SK-N-MC (cell line): ENCODE results near the gene ILKAP.

ENCODE experiments used
- DNase-seq: peaks from one replicate; pipeline ENCODE4 v3.0.0-alpha.2; 2011; ENCODE audit warnings: low read depth, low spot score
- H3K27ac ChIP-seq: fragments of 200-600 bp; sonication (generic); 2 replicates; pipeline ENCODE4 v1.5.1; 2016; ENCODE audit warnings: mixed run types
- H3K36me3 ChIP-seq: fragments of 200-600 bp; sonication (generic); 2 replicates; pipeline ENCODE4 v1.6.1; 2017; ENCODE audit warnings: antibody characterized with exemption, low read length, mixed read lengths; ENCODE audit not compliant: insufficient read depth
- H3K4me3 ChIP-seq: fragments of 200-600 bp; sonication (generic); 2 replicates; pipeline ENCODE4 v1.5.1; 2016
- H3K9ac ChIP-seq: fragments of 200-600 bp; sonication (generic); 2 replicates; pipeline ENCODE4 v1.8.0; 2017; ENCODE audit warnings: mixed run types, mixed read lengths; ENCODE audit not compliant: insufficient read length
- H3K9me3 ChIP-seq: fragments of 200-600 bp; sonication (generic); 2 replicates; pipeline ENCODE4 v1.6.1; 2017; ENCODE audit warnings: low read depth, mild to moderate bottlenecking, antibody characterized with exemption, low read length, moderate library complexity, mixed read lengths
- EZH2 ChIP-seq: fragments of 200-600 bp; sonication (generic); IDR thresholded peaks from one replicate; pipeline ENCODE4 v1.6.1; 2017; ENCODE audit warnings: antibody characterized with exemption
- FOXP2 ChIP-seq: optimal IDR thresholded peaks from 2 replicates; pipeline ENCODE3; 2011; ENCODE audit warnings: mild to moderate bottlenecking, moderate library complexity; ENCODE audit not compliant: insufficient read depth; ENCODE audit errors: extremely low read length, control extremely low read depth
- POLR2AphosphoS5 ChIP-seq: IDR thresholded peaks from 2 replicates; pipeline ENCODE4 v1.6.1; 2012; ENCODE audit warnings: mild to moderate bottlenecking, low read depth, low read length, borderline replicate concordance

Gene ILKAP

GRCh38 chr2:238230699-238231098 is 27.2 kb upstream of the ILKAP start:
- H3K4me3 ChIP-seq = no peak overlapping the region
- H3K9me3 ChIP-seq = no peaks in the 10 kb centered on the region
- TF ChIP-seq EZH2 (no peak), POLR2AphosphoS5 (no peak), FOXP2 (no peak)
- DNase-seq = no peak
- no peaks in the 10 kb centered on the region for H3K36me3 ChIP-seq
- H3K27ac ChIP-seq = no peak overlapping the region
- H3K9ac ChIP-seq = no peak overlapping the region

- H3K9me3 ChIP-seq = no peaks in the 10 kb centered on the region
- no peak for TF ChIP-seq FOXP2
- no peak for TF ChIP-seq EZH2
- no peak for TF ChIP-seq POLR2AphosphoS5
Measured at GRCh38 chr2:238228700-238229099, 25.2 kb upstream of the ILKAP start.

GRCh38 chr2:238227587-238228032 is 24.1 kb upstream of the ILKAP start:
- H3K36me3 ChIP-seq = no peaks in the 10 kb centered on the region
- no peak overlapping the region for H3K4me3 ChIP-seq
- H3K9ac ChIP-seq = no peak overlapping the region
- no peak for DNase-seq
- no peaks in the 10 kb centered on the region for H3K9me3 ChIP-seq
- no peak overlapping the region for H3K27ac ChIP-seq
- no peak for TF ChIP-seq EZH2
- TF ChIP-seq POLR2AphosphoS5 = no peak
- TF ChIP-seq FOXP2 = no peak

More at GRCh38 chr2:238228700-238229099, 25.2 kb upstream of the ILKAP start:
- no peaks in the 10 kb centered on the region for H3K36me3 ChIP-seq
- no peak overlapping the region for H3K27ac ChIP-seq
- no peak for DNase-seq
- no peak overlapping the region for H3K4me3 ChIP-seq
- no peak overlapping the region for H3K9ac ChIP-seq

- Histone ChIP-seq H3K27ac (no peak overlapping the region), H3K4me3 (no peak overlapping the region), H3K36me3 (no peaks in the 10 kb centered on the region), H3K9me3 (no peaks in the 10 kb centered on the region), H3K9ac (no peak overlapping the region)
- DNase-seq = no peak
- TF ChIP-seq EZH2 (no peak), FOXP2 (no peak), POLR2AphosphoS5 (no peak)
Measured at GRCh38 chr2:238226698-238227586, 23.4 kb upstream of the ILKAP start.

GRCh38 chr2:238225911-238226697 is 22.6 kb upstream of the ILKAP start:
- TF ChIP-seq FOXP2 = no peak
- DNase-seq = no peak
- no peaks in the 10 kb centered on the region for H3K9me3 ChIP-seq
- H3K27ac ChIP-seq = no peak overlapping the region
- H3K9ac ChIP-seq = no peak overlapping the region
- no peak overlapping the region for H3K4me3 ChIP-seq
- no peaks in the 10 kb centered on the region for H3K36me3 ChIP-seq

- Histone ChIP-seq H3K4me3 (peak overlapping the region; percentile 7; the same call in 1 of the 2 replicates), H3K9ac (peak overlapping the region; percentile 0), H3K9me3 (no peaks in the 10 kb centered on the region), H3K36me3 (no peaks in the 10 kb centered on the region), H3K27ac (no peak overlapping the region)
- TF ChIP-seq EZH2 = no peak
- TF ChIP-seq FOXP2 = no peak
- no peak for TF ChIP-seq POLR2AphosphoS5
- DNase-seq = no peak
Measured at GRCh38 chr2:238225121-238225520, 21.6 kb upstream of the ILKAP start.

- no peaks in the 10 kb centered on the region for H3K9me3 ChIP-seq
- TF ChIP-seq FOXP2 (no peak), EZH2 (no peak), POLR2AphosphoS5 (no peak)
Measured at GRCh38 chr2:238224356-238225035, 21.0 kb upstream of the ILKAP start.

More at GRCh38 chr2:238224356-238225035, 21.0 kb upstream of the ILKAP start:
- no peak for DNase-seq
- H3K36me3 ChIP-seq = no peaks in the 10 kb centered on the region
- H3K4me3 ChIP-seq = no peak overlapping the region
- no peak overlapping the region for H3K9ac ChIP-seq
- H3K27ac ChIP-seq = no peak overlapping the region
